Endothelial cell of umbilical vein (primary cell): Measurements from ENCODE around the gene FAM3D. TPM values are rescaled to one million over a fixed set of nuclear protein-coding genes. Genes with fewer than 3 reads are reported as not detected.

ENCODE experiments used
- BruUV-seq: library from RNA; stranded (reverse); fragments of 400-500 nt; replicated peaks from 2 replicates; lab custom pipeline; 2021; lab: Mats Ljungman, UMichigan
- CTCF ChIA-PET: fragments of 300-600, 350-600 bp; sonication (Branson Sonifier 250); formaldehyde crosslinking; loops from one replicate; lab custom pipeline; 2021; ENCODE audit warnings: antibody characterized with exemption, inconsistent platforms; lab: Charles Lee
- POLR2A ChIA-PET: fragments of 300-600, 350-600 bp; sonication (Branson Sonifier 250); formaldehyde crosslinking; loops from one replicate; lab custom pipeline; 2021; ENCODE audit warnings: antibody characterized with exemption, inconsistent platforms; lab: Charles Lee
- DNase-seq: peaks from one replicate; pipeline ENCODE4 v3.0.0-alpha.2; 2011; ENCODE audit warnings: low read depth, low spot score
- FAIRE-seq: peaks from 2 replicates; lab custom pipeline; 2011; peaks lifted over from hg19 to GRCh38; lab: Jason Lieb, UNC
- H2AFZ ChIP-seq: 2 replicates; pipeline ENCODE4 v1.6.0; 2012; ENCODE audit warnings: low read depth, low read length, control low read depth, inconsistent platforms
- H3K27ac ChIP-seq: 2 replicates; pipeline ENCODE4 v1.5.1; 2011; ENCODE audit warnings: low read depth, mild to moderate bottlenecking, control low read depth, low read length, moderate library complexity; ENCODE audit not compliant: insufficient read depth
- H3K27me3 ChIP-seq, 2 experiments: 2 replicates each; pipeline versions ENCODE4 v1.6.0 to v1.6.1; 2011; ENCODE audit warnings: low read length in 2 of 2, mixed read lengths in 1 of 2; ENCODE audit not compliant: control insufficient read depth in 2 of 2, insufficient read depth in 2 of 2
- H3K36me3 ChIP-seq, 2 experiments: 2 replicates in 1 of 2; 3 replicates in 1 of 2; pipeline ENCODE4 v1.5.1; 2011; ENCODE audit warnings: low read length in 2 of 2, mild to moderate bottlenecking in 1 of 2, moderate library complexity in 1 of 2; ENCODE audit not compliant: control insufficient read depth in 2 of 2, insufficient read depth in 2 of 2; ENCODE audit errors: extremely low read depth in 1 of 2
- H3K4me1 ChIP-seq: 3 replicates; pipeline ENCODE4 v1.5.1; 2011; ENCODE audit warnings: mild to moderate bottlenecking, low read length; ENCODE audit not compliant: control insufficient read depth, insufficient read depth; ENCODE audit errors: extremely low read depth
- H3K4me2 ChIP-seq: 2 replicates; pipeline ENCODE4 v1.6.1; 2011; ENCODE audit warnings: low read length, control low read depth, mixed read lengths; ENCODE audit not compliant: insufficient read depth
- H3K4me3 ChIP-seq, 3 experiments: fragments of 200-600 bp in 1 of 3; sonication (generic), shearing (Covaris generic) in 1 of 3; replicated peaks in 1 of 3; 2 replicates each; pipeline ENCODE4 v1.5.1; 2011 to 2016; ENCODE audit warnings: control low read depth in 3 of 3, low read length in 3 of 3, mild to moderate bottlenecking in 2 of 3, inconsistent platforms in 1 of 3, low read depth in 1 of 3, moderate library complexity in 1 of 3; ENCODE audit not compliant: insufficient read depth in 1 of 3
- H3K79me2 ChIP-seq: 2 replicates; pipeline ENCODE4 v1.6.0; 2012; ENCODE audit warnings: low read length, inconsistent platforms; ENCODE audit not compliant: control insufficient read depth, insufficient read depth
- H3K9ac ChIP-seq: replicated peaks from 2 replicates; pipeline ENCODE3; 2011; ENCODE audit warnings: low read length, control low read depth; ENCODE audit not compliant: insufficient read depth; ENCODE audit errors: extremely low read depth
- H3K9me1 ChIP-seq: replicated peaks from 3 replicates; pipeline ENCODE4 v1.6.0; 2011; ENCODE audit warnings: mild to moderate bottlenecking, low read length; ENCODE audit not compliant: control insufficient read depth, insufficient read depth; ENCODE audit errors: extremely low read depth
- H3K9me3 ChIP-seq: replicated peaks from 2 replicates; pipeline ENCODE4 v1.5.1; 2012; ENCODE audit warnings: low read length, inconsistent platforms; ENCODE audit not compliant: control insufficient read depth, insufficient read depth
- H4K20me1 ChIP-seq: replicated peaks from 2 replicates; pipeline ENCODE3; 2011; ENCODE audit warnings: mild to moderate bottlenecking, low read length; ENCODE audit not compliant: control insufficient read depth, insufficient read depth; ENCODE audit errors: extremely low read depth
- EZH2 ChIP-seq: IDR thresholded peaks from 2 replicates; pipeline ENCODE4 v1.6.1; 2012; ENCODE audit warnings: borderline replicate concordance, low read depth, mild to moderate bottlenecking, moderate library complexity, low read length, inconsistent platforms; ENCODE audit not compliant: severe bottlenecking
- FOS ChIP-seq: IDR thresholded peaks from 2 replicates; pipeline ENCODE4 v1.6.1; 2011; ENCODE audit warnings: mild to moderate bottlenecking, low read length, moderate library complexity, borderline replicate concordance; ENCODE audit not compliant: insufficient read depth
- GATA2 ChIP-seq: IDR thresholded peaks from 2 replicates; pipeline ENCODE4 v1.7.0; 2011; ENCODE audit warnings: low read depth, mild to moderate bottlenecking, moderate library complexity, mixed read lengths, low read length; ENCODE audit not compliant: insufficient read length, insufficient read depth
- JUN ChIP-seq: IDR thresholded peaks from 2 replicates; pipeline ENCODE4 v1.6.1; 2011; ENCODE audit warnings: borderline replicate concordance, low read depth; ENCODE audit not compliant: insufficient read length, insufficient read depth
- MYC ChIP-seq: IDR thresholded peaks from one replicate; pipeline ENCODE4 v1.6.1; 2011; ENCODE audit warnings: mild to moderate bottlenecking, low read depth, low read length
- POLR2A ChIP-seq: IDR thresholded peaks from 2 replicates; pipeline ENCODE4 v1.6.1; 2012; ENCODE audit warnings: low read depth, mild to moderate bottlenecking, control low read depth, low read length
- POLR2AphosphoS5 ChIP-seq: IDR thresholded peaks from 2 replicates; pipeline ENCODE4 v1.6.1; 2012; ENCODE audit warnings: low read depth, mild to moderate bottlenecking, control low read depth, low read length, moderate library complexity; ENCODE audit not compliant: insufficient read depth
- dilution Hi-C: fragments of 300-500 bp; cut with MboI; formaldehyde crosslinking; loops from one replicate; pipeline ENCODE4 v1.15.0; 2019; ENCODE audit warnings: low sequenced_read_pairs; ENCODE audit not compliant: extremely low pct_ligation_motif_present
- intact Hi-C: fragments of 100-400 bp; cut with micrococcal nuclease; formaldehyde crosslinking; loops from one replicate; pipeline ENCODE4 v1.10.0; 2022
- polyA plus RNA-seq, 4 experiments: library from polyadenylated mRNA; depleted of rRNA in 3 of 4; stranded (reverse) in 3 of 4; unstranded in 1 of 4; fragments of >200 nt; gene quantifications; 2 replicates each; pipeline versions ENCODE4 v1.2.1 to v1.2.3, GENCODE V29; 2011 to 2012; ENCODE audit warnings: missing spikeins in 1 of 4
- total RNA-seq: library from RNA; stranded (reverse); gene quantifications from 2 replicates; pipeline ENCODE4 v1.2.3, GENCODE V29; 2021
- TF ChIP-seq, protein P1 (sequence below): IDR thresholded peaks from 2 replicates; pipeline ENCODE4 v1.6.1; 2011; ENCODE audit not compliant: insufficient read depth, insufficient read length
- TF ChIP-seq, protein P2 (sequence below), 2 donors: IDR thresholded peaks; 1 replicate in 1 of 2; 2 replicates in 1 of 2; pipeline ENCODE4 v1.5.1; 2011; ENCODE audit warnings: low read length in 2 of 2, mild to moderate bottlenecking in 2 of 2, moderate library complexity in 2 of 2, control low read depth in 1 of 2, inconsistent platforms in 1 of 2, low read depth in 1 of 2; ENCODE audit not compliant: insufficient read depth in 1 of 2; ENCODE audit errors: extremely low read depth in 1 of 2

FAM3D gene
- total and polyA plus RNA-seq, 2 donors (not counting 3 experiments of a cell fraction or from before 2014, with no cell fraction given): 0.12 TPM; not detected in 1

DNA sequence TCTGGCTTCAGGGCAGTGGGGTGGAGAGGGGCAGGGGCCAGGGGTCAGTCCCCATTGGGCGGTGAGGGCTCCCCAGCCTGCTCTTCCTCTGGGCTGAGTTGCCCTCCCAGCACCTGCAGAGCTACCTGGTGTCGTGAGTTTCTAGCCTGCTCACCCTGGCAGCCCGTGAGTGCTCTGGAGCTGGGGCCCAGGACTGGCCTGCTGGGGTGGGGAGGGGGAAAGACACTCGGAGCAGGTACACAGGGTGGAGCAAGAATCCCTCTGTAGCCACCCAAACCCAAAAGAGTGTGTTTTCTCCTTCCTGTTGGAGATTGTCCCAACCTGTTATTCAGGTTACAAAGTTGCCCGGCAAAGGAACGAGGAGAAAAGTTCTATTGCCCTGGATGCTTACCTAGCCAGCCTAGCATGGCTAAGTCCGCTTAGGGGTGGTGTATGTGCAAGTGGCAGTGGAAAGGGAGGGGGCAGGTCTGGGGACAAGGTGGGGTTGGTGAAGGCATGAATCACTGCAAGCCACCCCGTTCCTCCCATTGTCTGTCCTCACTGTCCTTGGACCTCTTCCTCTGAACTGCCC is 8.9 kb downstream of the FAM3D start:
- H3K4me3 ChIP-seq: no peak overlapping the region
- POLR2A ChIA-PET: no interaction called here
- no peaks in the 10 kb centered on the region for H3K36me3 ChIP-seq
- H3K9ac ChIP-seq: no peak overlapping the region
- H3K27ac ChIP-seq: no peak overlapping the region
- H3K9me3 ChIP-seq: no peaks in the 10 kb centered on the region
- H4K20me1 ChIP-seq: no peaks in the 10 kb centered on the region
- dilution Hi-C loops (no loop called here), intact Hi-C loops (no loop called here)
- H3K27me3 ChIP-seq: peaks cover 0 to 2% of the 10 kb centered on the region in 2 experiments
- H2AFZ ChIP-seq: no peak overlapping the region
- no peak for DNase-seq
- H3K9me1 ChIP-seq: no peaks in the 10 kb centered on the region
- BruUV-seq: no TSS peak
- no peaks in the 10 kb centered on the region for H3K79me2 ChIP-seq
- peaks cover 2% of the 10 kb centered on the region for H3K4me1 ChIP-seq
- H3K4me2 ChIP-seq: no peak overlapping the region
- CTCF ChIA-PET: interaction anchor here (1.0 to 7.0 kb wide), 3 partner anchors 16 to 336 kb away, joined by 3 to 118 read pairs (median 14); no protein-coding TSS in a partner anchor
- no peak for FAIRE-seq
- TF ChIP-seq, protein P1, sequence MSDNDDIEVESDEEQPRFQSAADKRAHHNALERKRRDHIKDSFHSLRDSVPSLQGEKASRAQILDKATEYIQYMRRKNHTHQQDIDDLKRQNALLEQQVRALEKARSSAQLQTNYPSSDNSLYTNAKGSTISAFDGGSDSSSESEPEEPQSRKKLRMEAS: no peak
- TF ChIP-seq FOS: no peak
- TF ChIP-seq, protein P2, sequence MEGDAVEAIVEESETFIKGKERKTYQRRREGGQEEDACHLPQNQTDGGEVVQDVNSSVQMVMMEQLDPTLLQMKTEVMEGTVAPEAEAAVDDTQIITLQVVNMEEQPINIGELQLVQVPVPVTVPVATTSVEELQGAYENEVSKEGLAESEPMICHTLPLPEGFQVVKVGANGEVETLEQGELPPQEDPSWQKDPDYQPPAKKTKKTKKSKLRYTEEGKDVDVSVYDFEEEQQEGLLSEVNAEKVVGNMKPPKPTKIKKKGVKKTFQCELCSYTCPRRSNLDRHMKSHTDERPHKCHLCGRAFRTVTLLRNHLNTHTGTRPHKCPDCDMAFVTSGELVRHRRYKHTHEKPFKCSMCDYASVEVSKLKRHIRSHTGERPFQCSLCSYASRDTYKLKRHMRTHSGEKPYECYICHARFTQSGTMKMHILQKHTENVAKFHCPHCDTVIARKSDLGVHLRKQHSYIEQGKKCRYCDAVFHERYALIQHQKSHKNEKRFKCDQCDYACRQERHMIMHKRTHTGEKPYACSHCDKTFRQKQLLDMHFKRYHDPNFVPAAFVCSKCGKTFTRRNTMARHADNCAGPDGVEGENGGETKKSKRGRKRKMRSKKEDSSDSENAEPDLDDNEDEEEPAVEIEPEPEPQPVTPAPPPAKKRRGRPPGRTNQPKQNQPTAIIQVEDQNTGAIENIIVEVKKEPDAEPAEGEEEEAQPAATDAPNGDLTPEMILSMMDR (IDR thresholded peaks at IDR 0.05; ENCODE audit: extremely low read depth in 1 of 2, insufficient read depth in 1 of 2, low read depth in 1 of 2, low read length in 2 of 2): no peak
- TF ChIP-seq GATA2: no peak
- no peak for TF ChIP-seq EZH2
- no peak for TF ChIP-seq POLR2AphosphoS5
- TF ChIP-seq JUN: no peak
- no peak for TF ChIP-seq MYC
- TF ChIP-seq POLR2A: no peak
